ENCODE results near the gene CASQ2. TPM values are rescaled to one million over a fixed set of nuclear protein-coding genes. Genes with fewer than 3 reads are reported as not detected.

The CASQ2 gene
- polyA plus RNA-seq, 1 donor, result 1.8 TPM

GRCh38 chr1:115668579-115668978, 99.9 kb downstream of the CASQ2 start:
- Histone ChIP-seq H3K27me3 (ENCODE audit: control insufficient read depth, insufficient read depth, low read length) (no peaks in the 10 kb centered on the region), H3K4me3 (ENCODE audit: low read length) (no peak overlapping the region), H3K36me3 (ENCODE audit: control insufficient read depth, insufficient read depth, low read length) (peaks cover 50% of the 10 kb centered on the region), H3K27ac (ENCODE audit: low read length) (no peak overlapping the region), H3K4me1 (ENCODE audit: control insufficient read depth, insufficient read depth, low read length) (peaks cover 14% of the 10 kb centered on the region), H3K9me3 (ENCODE audit: control insufficient read depth, low read depth, low read length) (no peaks in the 10 kb centered on the region)
- DNase-seq, result no peak
- no CpG with 5 or more reads among the region's 1 CpG for WGBS (ENCODE audit: insufficient coverage, low lambda C conversion rate)

DNA sequence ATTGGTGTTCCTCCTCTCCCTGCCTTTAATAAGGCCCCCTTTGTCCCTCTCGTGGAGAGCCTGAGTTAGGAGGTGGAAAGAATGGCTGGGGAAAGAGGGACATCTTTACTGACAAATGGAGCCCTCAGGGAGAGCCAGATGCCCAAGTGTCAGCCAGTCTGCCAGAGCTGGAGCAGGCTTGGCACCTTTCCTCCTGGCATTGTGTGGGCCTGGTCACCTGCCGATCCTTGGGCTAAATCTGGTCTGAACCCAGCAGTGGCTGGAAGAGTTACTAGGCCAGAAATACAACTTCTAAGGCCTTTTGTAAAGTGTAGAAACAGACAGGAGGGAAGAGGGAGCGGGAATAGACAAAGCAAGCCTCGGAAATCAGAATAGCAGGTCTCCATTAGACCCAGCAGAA, 101.8 kb downstream of the CASQ2 start:
- Histone ChIP-seq H3K27ac (ENCODE audit: low read length) (no peak overlapping the region), H3K27me3 (ENCODE audit: control insufficient read depth, insufficient read depth, low read length) (no peaks in the 10 kb centered on the region), H3K9me3 (ENCODE audit: control insufficient read depth, low read depth, low read length) (no peaks in the 10 kb centered on the region), H3K4me1 (ENCODE audit: control insufficient read depth, insufficient read depth, low read length) (peaks cover 13% of the 10 kb centered on the region), H3K36me3 (ENCODE audit: control insufficient read depth, insufficient read depth, low read length) (peaks cover 63% of the 10 kb centered on the region), H3K4me3 (ENCODE audit: low read length) (no peak overlapping the region)
- no peak for DNase-seq
- WGBS (ENCODE audit: insufficient coverage, low lambda C conversion rate), result no CpG with 5 or more reads among the region's 4 CpGs

- no peak for DNase-seq
- Histone ChIP-seq H3K36me3 (ENCODE audit: control insufficient read depth, insufficient read depth, low read length) (peaks cover 63% of the 10 kb centered on the region), H3K4me1 (ENCODE audit: control insufficient read depth, insufficient read depth, low read length) (peaks cover 9% of the 10 kb centered on the region), H3K9me3 (ENCODE audit: control insufficient read depth, low read depth, low read length) (no peaks in the 10 kb centered on the region), H3K27me3 (ENCODE audit: control insufficient read depth, insufficient read depth, low read length) (no peaks in the 10 kb centered on the region), H3K27ac (ENCODE audit: low read length) (no peak overlapping the region), H3K4me3 (ENCODE audit: low read length) (no peak overlapping the region)
- WGBS (ENCODE audit: insufficient coverage, low lambda C conversion rate), result no CpG with 5 or more reads among the region's 6 CpGs
These were observed 102.3 kb downstream of the CASQ2 start for GRCh38 chr1:115666206-115666605.

DNA sequence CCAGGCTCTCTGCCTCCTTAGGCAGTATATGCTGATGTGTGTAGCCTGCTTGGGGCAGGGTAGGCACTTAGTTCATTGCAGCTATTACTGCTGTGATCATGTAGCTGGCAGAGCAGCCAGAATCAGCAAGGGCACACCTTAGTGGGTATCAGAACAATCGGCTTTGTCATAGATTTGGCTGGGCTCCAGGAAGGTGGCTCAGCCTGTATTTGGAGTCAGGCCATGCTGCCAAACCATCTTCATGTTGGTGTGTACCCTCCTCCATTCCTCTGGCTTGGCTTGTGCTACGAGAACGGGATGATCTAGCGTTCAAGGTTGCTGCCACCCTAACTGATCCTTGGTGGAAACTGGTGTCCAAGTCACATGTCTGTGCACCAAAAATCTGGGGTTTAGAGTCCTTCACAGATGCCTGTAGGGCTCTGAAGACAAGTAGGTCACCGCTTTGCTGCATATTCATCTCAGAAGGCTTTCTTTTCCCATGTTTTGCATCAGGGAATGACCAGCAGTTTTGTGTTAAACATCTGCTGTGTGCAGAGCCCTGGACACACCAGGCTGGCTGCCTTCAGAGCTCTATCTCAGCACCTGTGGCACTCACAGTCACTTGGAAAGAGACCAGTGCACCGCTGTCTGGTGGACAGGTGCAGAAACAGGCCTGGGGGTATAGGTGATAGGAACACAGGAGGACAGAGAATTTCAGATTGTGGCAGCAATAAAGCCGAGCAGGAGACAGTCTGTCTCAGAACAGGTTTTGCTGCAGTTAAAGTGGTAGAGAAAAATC, 103.0 kb downstream of the CASQ2 start:
- H3K27me3 ChIP-seq (ENCODE audit: control insufficient read depth, insufficient read depth, low read length), result no peaks in the 10 kb centered on the region
- no CpG with 5 or more reads among the region's 7 CpGs for WGBS (ENCODE audit: insufficient coverage, low lambda C conversion rate)
- DNase-seq, result no peak
- H3K4me1 ChIP-seq (ENCODE audit: control insufficient read depth, insufficient read depth, low read length), result peaks cover 3% of the 10 kb centered on the region
- H3K27ac ChIP-seq (ENCODE audit: low read length), result no peak overlapping the region
- no peak overlapping the region for H3K4me3 ChIP-seq (ENCODE audit: low read length)
- peaks cover 70% of the 10 kb centered on the region for H3K36me3 ChIP-seq (ENCODE audit: control insufficient read depth, insufficient read depth, low read length)
- H3K9me3 ChIP-seq (ENCODE audit: control insufficient read depth, low read depth, low read length), result no peaks in the 10 kb centered on the region

- no peaks in the 10 kb centered on the region for H3K9me3 ChIP-seq (ENCODE audit: control insufficient read depth, low read depth, low read length)
- no CpG with 5 or more reads among the region's 1 CpG for WGBS (ENCODE audit: insufficient coverage, low lambda C conversion rate)
- no peak overlapping the region for H3K4me3 ChIP-seq (ENCODE audit: low read length)
- peaks cover 62% of the 10 kb centered on the region for H3K36me3 ChIP-seq (ENCODE audit: control insufficient read depth, insufficient read depth, low read length)
- DNase-seq, result no peak
- H3K4me1 ChIP-seq (ENCODE audit: control insufficient read depth, insufficient read depth, low read length), result no peaks in the 10 kb centered on the region
- H3K27ac ChIP-seq (ENCODE audit: low read length), result no peak overlapping the region
- H3K27me3 ChIP-seq (ENCODE audit: control insufficient read depth, insufficient read depth, low read length), result no peaks in the 10 kb centered on the region
These were observed 107.4 kb downstream of the CASQ2 start for GRCh38 chr1:115661157-115661556.

- DNase-seq, result no peak
- Histone ChIP-seq H3K36me3 (ENCODE audit: control insufficient read depth, insufficient read depth, low read length) (peaks cover 58% of the 10 kb centered on the region), H3K9me3 (ENCODE audit: control insufficient read depth, low read depth, low read length) (no peaks in the 10 kb centered on the region), H3K4me1 (ENCODE audit: control insufficient read depth, insufficient read depth, low read length) (no peaks in the 10 kb centered on the region), H3K4me3 (ENCODE audit: low read length) (no peak overlapping the region), H3K27ac (ENCODE audit: low read length) (no peak overlapping the region), H3K27me3 (ENCODE audit: control insufficient read depth, insufficient read depth, low read length) (no peaks in the 10 kb centered on the region)
- 80% methylated on average over 1 of the region's 5 CpGs for WGBS (ENCODE audit: insufficient coverage, low lambda C conversion rate)
These were observed 108.4 kb downstream of the CASQ2 start for GRCh38 chr1:115660151-115660550.

DNA sequence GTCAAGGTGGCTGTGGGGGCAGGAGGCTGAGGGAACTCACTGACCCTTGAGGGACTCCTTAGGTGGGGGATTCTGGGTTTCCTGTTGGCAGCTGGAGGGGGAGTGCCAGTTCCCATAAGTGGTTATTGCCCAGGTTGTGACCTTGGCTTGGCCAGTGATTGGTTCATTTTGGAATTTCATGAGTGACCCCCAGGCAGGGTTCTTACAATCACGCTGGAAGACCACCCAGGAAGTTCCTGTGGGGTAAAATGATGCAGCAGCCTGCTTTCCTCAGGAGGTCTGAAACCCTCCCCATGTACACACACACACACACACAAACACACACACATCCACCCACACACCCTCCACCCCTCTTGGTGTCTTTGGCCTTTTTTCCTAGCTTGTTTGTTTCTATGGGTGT, 109.9 kb downstream of the CASQ2 start:
- no peak for DNase-seq
- Histone ChIP-seq H3K4me3 (ENCODE audit: low read length) (no peak overlapping the region), H3K9me3 (ENCODE audit: control insufficient read depth, low read depth, low read length) (no peaks in the 10 kb centered on the region), H3K4me1 (ENCODE audit: control insufficient read depth, insufficient read depth, low read length) (no peaks in the 10 kb centered on the region), H3K27me3 (ENCODE audit: control insufficient read depth, insufficient read depth, low read length) (no peaks in the 10 kb centered on the region), H3K27ac (ENCODE audit: low read length) (no peak overlapping the region), H3K36me3 (ENCODE audit: control insufficient read depth, insufficient read depth, low read length) (peaks cover 44% of the 10 kb centered on the region)
- no CpG with 5 or more reads among the region's 1 CpG for WGBS (ENCODE audit: insufficient coverage, low lambda C conversion rate)

GRCh38 chr1:115656461-115657077, 111.9 kb downstream of the CASQ2 start:
- Histone ChIP-seq H3K4me1 (ENCODE audit: control insufficient read depth, insufficient read depth, low read length) (no peaks in the 10 kb centered on the region), H3K9me3 (ENCODE audit: control insufficient read depth, low read depth, low read length) (no peaks in the 10 kb centered on the region), H3K4me3 (ENCODE audit: low read length) (no peak overlapping the region), H3K36me3 (ENCODE audit: control insufficient read depth, insufficient read depth, low read length) (peaks cover 43% of the 10 kb centered on the region), H3K27me3 (ENCODE audit: control insufficient read depth, insufficient read depth, low read length) (no peaks in the 10 kb centered on the region), H3K27ac (ENCODE audit: low read length) (no peak overlapping the region)
- DNase-seq, result peak; percentile 56 to 74
- 50% methylated on average over 1 of the region's 5 CpGs for WGBS (ENCODE audit: insufficient coverage, low lambda C conversion rate)

GRCh38 chr1:115655916-115656315, 112.6 kb downstream of the CASQ2 start:
- H3K27me3 ChIP-seq (ENCODE audit: control insufficient read depth, insufficient read depth, low read length), result no peaks in the 10 kb centered on the region
- no peak overlapping the region for H3K27ac ChIP-seq (ENCODE audit: low read length)
- DNase-seq, result no peak
- no CpG with 5 or more reads among the region's 4 CpGs for WGBS (ENCODE audit: insufficient coverage, low lambda C conversion rate)
- no peaks in the 10 kb centered on the region for H3K9me3 ChIP-seq (ENCODE audit: control insufficient read depth, low read depth, low read length)
- H3K36me3 ChIP-seq (ENCODE audit: control insufficient read depth, insufficient read depth, low read length), result peaks cover 40% of the 10 kb centered on the region
- H3K4me3 ChIP-seq (ENCODE audit: low read length), result no peak overlapping the region
- H3K4me1 ChIP-seq (ENCODE audit: control insufficient read depth, insufficient read depth, low read length), result peaks cover 6% of the 10 kb centered on the region

DNA sequence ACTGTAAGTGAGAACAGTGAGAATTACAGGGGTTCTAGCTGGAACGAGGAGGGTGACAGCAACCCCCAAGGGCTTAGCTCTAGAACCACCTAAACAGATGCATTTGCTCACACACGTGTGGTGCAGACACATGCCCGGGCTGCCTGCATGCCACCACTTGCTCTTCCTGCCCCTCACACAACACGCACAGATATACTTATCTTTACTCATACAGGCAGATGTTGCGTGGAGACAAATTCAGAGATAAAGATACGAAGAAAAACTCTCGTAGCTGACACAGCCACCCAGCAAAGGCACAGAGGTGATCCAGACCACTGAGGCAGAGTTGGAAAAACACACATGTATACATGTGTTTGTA, 113.2 kb downstream of the CASQ2 start:
- no peak overlapping the region for H3K27ac ChIP-seq (ENCODE audit: low read length)
- H3K4me1 ChIP-seq (ENCODE audit: control insufficient read depth, insufficient read depth, low read length), result peaks cover 9% of the 10 kb centered on the region

More for the DNA sequence above, 113.2 kb downstream of the CASQ2 start:
- H3K36me3 ChIP-seq (ENCODE audit: control insufficient read depth, insufficient read depth, low read length), result peaks cover 34% of the 10 kb centered on the region
- H3K9me3 ChIP-seq (ENCODE audit: control insufficient read depth, low read depth, low read length), result no peaks in the 10 kb centered on the region
- no peak overlapping the region for H3K4me3 ChIP-seq (ENCODE audit: low read length)
- no CpG with 5 or more reads among the region's 7 CpGs for WGBS (ENCODE audit: insufficient coverage, low lambda C conversion rate)
- no peaks in the 10 kb centered on the region for H3K27me3 ChIP-seq (ENCODE audit: control insufficient read depth, insufficient read depth, low read length)
- no peak for DNase-seq
